Liver (tissue), 9 donors: ENCODE measurements around the gene NEK8. TPM values are rescaled to one million over a fixed set of nuclear protein-coding genes. Genes with fewer than 3 reads are reported as not detected.
A peak's percentile ranks its signal among the peaks of the same experiment; 100 is the strongest.

ENCODE experiments used
- DNase-seq: peaks from one replicate; pipeline ENCODE4 v3.0.0-alpha.2; 2017; ENCODE audit warnings: low spot score
- H3K27ac ChIP-seq, 2 donors: one replicate each; pipeline ENCODE4 v1.7.0; 2013; ENCODE audit warnings: inconsistent platforms in 2 of 2, low read length in 2 of 2, control low read depth in 1 of 2, low read depth in 1 of 2, mild to moderate bottlenecking in 1 of 2
- H3K27me3 ChIP-seq, 4 donors: one replicate each; pipeline versions ENCODE4 v1.6.1 to v1.7.0; 2013; ENCODE audit warnings: low read length in 3 of 4, inconsistent platforms in 1 of 4, mild to moderate bottlenecking in 1 of 4, moderate library complexity in 1 of 4; ENCODE audit not compliant: control insufficient read depth in 4 of 4, insufficient read depth in 4 of 4
- H3K36me3 ChIP-seq, 4 donors: one replicate each; pipeline versions ENCODE4 v1.6.1 to v1.7.0; 2013; ENCODE audit warnings: low read length in 3 of 4, mild to moderate bottlenecking in 3 of 4, low read depth in 1 of 4, moderate library complexity in 1 of 4; ENCODE audit not compliant: control insufficient read depth in 4 of 4, insufficient read depth in 3 of 4
- H3K4me1 ChIP-seq, 4 donors: one replicate each; pipeline versions ENCODE4 v1.6.1 to v1.7.0; 2013; ENCODE audit warnings: low read length in 3 of 4, mild to moderate bottlenecking in 3 of 4, moderate library complexity in 1 of 4; ENCODE audit not compliant: control insufficient read depth in 4 of 4, insufficient read depth in 4 of 4
- H3K4me3 ChIP-seq, 3 donors: one replicate each; pipeline versions ENCODE4 v1.6.1 to v1.7.0; 2013; ENCODE audit warnings: low read length in 3 of 3, control low read depth in 1 of 3, low read depth in 1 of 3, mild to moderate bottlenecking in 1 of 3
- H3K9ac ChIP-seq, 2 donors: one replicate each; pipeline ENCODE4 v1.7.0; 2013; ENCODE audit warnings: low read length in 2 of 2, mild to moderate bottlenecking in 2 of 2, moderate library complexity in 2 of 2, control low read depth in 1 of 2, low read depth in 1 of 2
- H3K9me3 ChIP-seq, 4 donors: one replicate each; pipeline versions ENCODE4 v1.6.1 to v1.7.0; 2013; ENCODE audit warnings: low read length in 3 of 4; ENCODE audit not compliant: control insufficient read depth in 4 of 4
- EGR1 ChIP-seq, 2 donors: IDR thresholded peaks; 2 replicates each; pipeline ENCODE4 v1.6.1; 2016 to 2018; ENCODE audit warnings: antibody characterized with exemption in 2 of 2, low read depth in 2 of 2
- FOXA1 ChIP-seq: IDR thresholded peaks from 2 replicates; pipeline ENCODE4 v1.6.1; 2016; ENCODE audit warnings: antibody characterized with exemption
- FOXA2 ChIP-seq: IDR thresholded peaks from 2 replicates; pipeline ENCODE4 v1.6.1; 2016; ENCODE audit warnings: antibody characterized with exemption
- HNF4A ChIP-seq, 2 donors: conservative IDR thresholded peaks; 2 replicates each; pipeline ENCODE4 v1.6.1; 2016; ENCODE audit warnings: antibody characterized with exemption in 2 of 2, mild to moderate bottlenecking in 2 of 2
- HNF4G ChIP-seq: IDR thresholded peaks from 2 replicates; pipeline ENCODE4 v1.6.1; 2016; ENCODE audit warnings: antibody characterized with exemption
- NR2F2 ChIP-seq: IDR thresholded peaks from 2 replicates; pipeline ENCODE4 v1.6.1; 2016; ENCODE audit warnings: antibody characterized with exemption
- RAD21 ChIP-seq, 2 donors: IDR thresholded peaks; 2 replicates each; pipeline ENCODE4 v1.6.1; 2016; ENCODE audit warnings: antibody characterized with exemption in 2 of 2, mild to moderate bottlenecking in 2 of 2
- RXRA ChIP-seq, 2 donors: IDR thresholded peaks; 2 replicates each; pipeline ENCODE4 v1.6.1; 2017 to 2018; ENCODE audit warnings: antibody characterized with exemption in 2 of 2, mild to moderate bottlenecking in 1 of 2
- TAF1 ChIP-seq: conservative IDR thresholded peaks from 2 replicates; pipeline ENCODE4 v1.6.1; 2016; ENCODE audit warnings: antibody characterized with exemption, mild to moderate bottlenecking
- YY1 ChIP-seq: IDR thresholded peaks from 2 replicates; pipeline ENCODE4 v1.6.1; 2016; ENCODE audit warnings: antibody characterized with exemption, mild to moderate bottlenecking
- ZBTB33 ChIP-seq: IDR thresholded peaks from 2 replicates; pipeline ENCODE4 v1.6.1; 2016; ENCODE audit warnings: antibody characterized with exemption
- WGBS: extraction: QIAGEN DNeasy Blood & Tissue Kit; methylation state at CpG from one replicate; pipeline ENCODE4 v1.1.7; 2013; 5-methylcytosine and 5-hydroxymethylcytosine counted together
- polyA plus RNA-seq, 2 donors: library from polyadenylated mRNA; stranded (reverse) in 1 of 2; unstranded in 1 of 2; fragments of 200-250 nt in 1 of 2; fragments of >200 nt in 1 of 2; fragmentation: Nextera tagmentation in 1 of 2; extraction: Ambion mirVana in 1 of 2; gene quantifications; one replicate each; pipeline versions ENCODE4 v1.2.1 to v1.2.3, GENCODE V29; 2013 to 2015
- total RNA-seq, 2 donors: library from RNA; depleted of rRNA; stranded (reverse); fragments of >200 nt; gene quantifications; one replicate each; pipeline ENCODE4 v1.2.3, GENCODE V29; 2014
- TF ChIP-seq, protein P1 (sequence below): fragments of 150-350 bp; IDR thresholded peaks from 2 replicates; pipeline ENCODE4 v1.5.1; 2017; ENCODE audit warnings: improper control_type of control experiment, low read depth, low read length; ENCODE audit not compliant: missing input control
- TF ChIP-seq, protein P2 (sequence below): IDR thresholded peaks from 2 replicates; pipeline ENCODE4 v1.6.1; 2016; ENCODE audit warnings: antibody characterized with exemption
- TF ChIP-seq, protein P3 (sequence below): IDR thresholded peaks from 2 replicates; pipeline ENCODE4 v1.6.1; 2016; ENCODE audit warnings: antibody characterized with exemption, mild to moderate bottlenecking
- donor health status: healthy.
- donor health status: healthy.
- donor health status: healthy.
- donor health status: healthy.
- donor health status: healthy.

The NEK8 gene
- total and polyA plus RNA-seq, 4 donors: 1.7 to 7.8 (median 4.5) TPM

DNA sequence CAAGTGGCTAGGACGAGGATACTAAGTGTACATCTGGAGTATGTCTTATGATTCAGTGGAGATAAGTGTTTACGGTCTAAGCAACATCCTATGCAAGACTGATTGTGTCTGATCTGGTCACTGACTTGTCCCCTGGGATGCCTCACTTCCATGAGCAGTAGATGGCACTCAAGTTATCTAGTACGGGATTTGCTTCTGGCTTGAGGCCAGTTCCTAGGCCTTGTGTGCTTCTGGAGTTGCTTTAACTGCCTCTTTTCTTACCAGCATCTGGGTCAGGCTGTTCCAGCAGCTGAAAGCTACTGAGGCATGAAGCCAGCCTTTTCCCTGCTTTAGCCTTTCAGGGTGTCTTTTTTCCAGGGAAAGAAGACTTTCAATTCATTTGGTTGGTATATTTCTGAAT, 43.6 kb upstream of the NEK8 start:
- Histone ChIP-seq H3K36me3 (peaks cover 38 to 93% (median 83%) of the 10 kb centered on the region in 4 donors), H3K4me1 (no peaks in the 10 kb centered on the region), H3K27ac (no peak overlapping the region), H3K4me3 (no peak overlapping the region), H3K27me3 (no peaks in the 10 kb centered on the region), H3K9ac (no peak overlapping the region), H3K9me3 (no peaks in the 10 kb centered on the region)
- no peak for DNase-seq
- WGBS: 59% methylated on average over 3 of the region's 3 CpGs
- peak; percentile 73 to 81 for TF ChIP-seq RAD21 (IDR thresholded peaks at IDR 0.05)
- TF ChIP-seq, protein P1, sequence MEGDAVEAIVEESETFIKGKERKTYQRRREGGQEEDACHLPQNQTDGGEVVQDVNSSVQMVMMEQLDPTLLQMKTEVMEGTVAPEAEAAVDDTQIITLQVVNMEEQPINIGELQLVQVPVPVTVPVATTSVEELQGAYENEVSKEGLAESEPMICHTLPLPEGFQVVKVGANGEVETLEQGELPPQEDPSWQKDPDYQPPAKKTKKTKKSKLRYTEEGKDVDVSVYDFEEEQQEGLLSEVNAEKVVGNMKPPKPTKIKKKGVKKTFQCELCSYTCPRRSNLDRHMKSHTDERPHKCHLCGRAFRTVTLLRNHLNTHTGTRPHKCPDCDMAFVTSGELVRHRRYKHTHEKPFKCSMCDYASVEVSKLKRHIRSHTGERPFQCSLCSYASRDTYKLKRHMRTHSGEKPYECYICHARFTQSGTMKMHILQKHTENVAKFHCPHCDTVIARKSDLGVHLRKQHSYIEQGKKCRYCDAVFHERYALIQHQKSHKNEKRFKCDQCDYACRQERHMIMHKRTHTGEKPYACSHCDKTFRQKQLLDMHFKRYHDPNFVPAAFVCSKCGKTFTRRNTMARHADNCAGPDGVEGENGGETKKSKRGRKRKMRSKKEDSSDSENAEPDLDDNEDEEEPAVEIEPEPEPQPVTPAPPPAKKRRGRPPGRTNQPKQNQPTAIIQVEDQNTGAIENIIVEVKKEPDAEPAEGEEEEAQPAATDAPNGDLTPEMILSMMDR: no peak

DNA sequence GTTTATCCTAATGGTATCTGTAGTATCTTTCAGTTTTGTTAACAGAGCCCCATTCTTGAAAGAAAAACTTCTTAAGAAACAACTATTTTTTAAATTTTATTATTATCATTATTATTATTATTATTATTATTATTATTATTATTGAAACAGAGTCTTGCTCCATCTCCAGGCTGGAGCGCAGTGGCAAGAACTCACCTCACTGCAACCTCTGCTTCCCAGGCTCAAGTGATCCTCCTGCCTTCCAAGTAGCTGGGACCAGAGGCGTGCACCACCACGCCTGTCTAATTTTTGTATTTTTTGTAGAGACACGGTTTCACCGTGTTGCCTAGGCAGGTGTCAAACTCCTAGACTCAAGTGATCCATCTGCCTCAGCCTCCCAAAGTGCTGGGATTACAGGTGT, 43.2 kb upstream of the NEK8 start:
- no peak for DNase-seq
- H3K9me3 ChIP-seq: no peaks in the 10 kb centered on the region
- no peak overlapping the region for H3K27ac ChIP-seq
- H3K27me3 ChIP-seq: no peaks in the 10 kb centered on the region
- no peak overlapping the region for H3K4me3 ChIP-seq
- no peaks in the 10 kb centered on the region for H3K4me1 ChIP-seq
- no peak overlapping the region for H3K9ac ChIP-seq
- TF ChIP-seq FOXA2 (no peak), NR2F2 (no peak), EGR1 (IDR thresholded peaks at IDR 0.05; ENCODE audit: low read depth in 2 of 2) (no peak), FOXA1 (no peak), HNF4A (conservative IDR thresholded peaks at IDR 0.05) (no peak), TAF1 (no peak), HNF4G (no peak), RXRA (IDR thresholded peaks at IDR 0.05) (no peak), YY1 (no peak), ZBTB33 (no peak)
- TF ChIP-seq, protein P2, sequence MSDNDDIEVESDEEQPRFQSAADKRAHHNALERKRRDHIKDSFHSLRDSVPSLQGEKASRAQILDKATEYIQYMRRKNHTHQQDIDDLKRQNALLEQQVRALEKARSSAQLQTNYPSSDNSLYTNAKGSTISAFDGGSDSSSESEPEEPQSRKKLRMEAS: no peak
- TF ChIP-seq, protein P3, sequence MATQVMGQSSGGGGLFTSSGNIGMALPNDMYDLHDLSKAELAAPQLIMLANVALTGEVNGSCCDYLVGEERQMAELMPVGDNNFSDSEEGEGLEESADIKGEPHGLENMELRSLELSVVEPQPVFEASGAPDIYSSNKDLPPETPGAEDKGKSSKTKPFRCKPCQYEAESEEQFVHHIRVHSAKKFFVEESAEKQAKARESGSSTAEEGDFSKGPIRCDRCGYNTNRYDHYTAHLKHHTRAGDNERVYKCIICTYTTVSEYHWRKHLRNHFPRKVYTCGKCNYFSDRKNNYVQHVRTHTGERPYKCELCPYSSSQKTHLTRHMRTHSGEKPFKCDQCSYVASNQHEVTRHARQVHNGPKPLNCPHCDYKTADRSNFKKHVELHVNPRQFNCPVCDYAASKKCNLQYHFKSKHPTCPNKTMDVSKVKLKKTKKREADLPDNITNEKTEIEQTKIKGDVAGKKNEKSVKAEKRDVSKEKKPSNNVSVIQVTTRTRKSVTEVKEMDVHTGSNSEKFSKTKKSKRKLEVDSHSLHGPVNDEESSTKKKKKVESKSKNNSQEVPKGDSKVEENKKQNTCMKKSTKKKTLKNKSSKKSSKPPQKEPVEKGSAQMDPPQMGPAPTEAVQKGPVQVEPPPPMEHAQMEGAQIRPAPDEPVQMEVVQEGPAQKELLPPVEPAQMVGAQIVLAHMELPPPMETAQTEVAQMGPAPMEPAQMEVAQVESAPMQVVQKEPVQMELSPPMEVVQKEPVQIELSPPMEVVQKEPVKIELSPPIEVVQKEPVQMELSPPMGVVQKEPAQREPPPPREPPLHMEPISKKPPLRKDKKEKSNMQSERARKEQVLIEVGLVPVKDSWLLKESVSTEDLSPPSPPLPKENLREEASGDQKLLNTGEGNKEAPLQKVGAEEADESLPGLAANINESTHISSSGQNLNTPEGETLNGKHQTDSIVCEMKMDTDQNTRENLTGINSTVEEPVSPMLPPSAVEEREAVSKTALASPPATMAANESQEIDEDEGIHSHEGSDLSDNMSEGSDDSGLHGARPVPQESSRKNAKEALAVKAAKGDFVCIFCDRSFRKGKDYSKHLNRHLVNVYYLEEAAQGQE: no peak
- peaks cover 38 to 96% (median 87%) of the 10 kb centered on the region in 4 donors for H3K36me3 ChIP-seq
- 95% methylated on average over 5 of the region's 5 CpGs for WGBS
